HepG2 (cell line): ENCODE data around the gene AAR2. TPM values are rescaled to one million over a fixed set of nuclear protein-coding genes. Genes with fewer than 3 reads are reported as not detected.
A peak's percentile ranks its signal among the peaks of the same experiment; 100 is the strongest.

ENCODE experiments used
- ATAC-seq: fragments of 200-7000 bp; cut with Tn5 transposase; 3 replicates; pipeline ENCODE4 v1.9.1; 2020; ENCODE audit warnings: mild to moderate bottlenecking, moderate library complexity
- BruUV-seq: library from RNA; stranded (reverse); fragments of 400-500 nt; replicated peaks from 2 replicates; lab custom pipeline; 2021; lab: Mats Ljungman, UMichigan
- CTCF ChIA-PET: fragments of 300-600 bp; formaldehyde crosslinking; extraction: SDS; loops from one replicate; lab custom pipeline; 2021; ENCODE audit warnings: low total read pairs, inconsistent platforms, low intra/inter-chr PET ratio; lab: Yijun Ruan, JAX
- POLR2A ChIA-PET: fragments of 350-600 bp; sonication (Branson Sonifier 250); formaldehyde crosslinking; loops from one replicate; lab custom pipeline; 2020; ENCODE audit warnings: antibody characterized with exemption, inconsistent platforms; lab: Yijun Ruan, JAX
- DNase-seq: peaks from one replicate; pipeline ENCODE4 v3.0.0-alpha.2; 2015; ENCODE audit warnings: low spot score
- FAIRE-seq: peaks from 3 replicates; lab custom pipeline; 2011; peaks lifted over from hg19 to GRCh38; lab: Jason Lieb, UNC
- H2AFZ ChIP-seq: one replicate; pipeline ENCODE4 v1.6.1; 2011; ENCODE audit warnings: low read length, inconsistent platforms
- H3K27ac ChIP-seq: fragments of 300-600 bp; 3 replicates; pipeline ENCODE4 v1.8.0; 2011; ENCODE audit warnings: mixed run types, mild to moderate bottlenecking, mixed read lengths, low read length, inconsistent platforms; ENCODE audit not compliant: insufficient read depth; ENCODE audit errors: extremely low read length
- H3K27me3 ChIP-seq, 2 experiments: fragments of 200-600 bp in 1 of 2; 2 replicates in 1 of 2; 3 replicates in 1 of 2; pipeline versions ENCODE4 v1.6.0 to v1.8.0; 2011; ENCODE audit warnings: low read length in 2 of 2, mild to moderate bottlenecking in 2 of 2, moderate library complexity in 2 of 2, inconsistent platforms in 1 of 2; ENCODE audit not compliant: insufficient read depth in 2 of 2, control insufficient read depth in 1 of 2
- H3K36me3 ChIP-seq, 2 experiments: fragments of 200-600 bp in 1 of 2; replicated peaks in 1 of 2; 2 replicates in 1 of 2; 3 replicates in 1 of 2; pipeline versions ENCODE4 v1.5.1 to v1.8.0; 2011; ENCODE audit warnings: low read length in 2 of 2, inconsistent platforms in 1 of 2; ENCODE audit not compliant: insufficient read depth in 2 of 2, control insufficient read depth in 1 of 2
- H3K4me1 ChIP-seq: 2 replicates; pipeline ENCODE4 v1.5.1; 2012; ENCODE audit warnings: low read length, inconsistent platforms; ENCODE audit not compliant: insufficient read depth
- H3K4me2 ChIP-seq: 2 replicates; pipeline ENCODE4 v1.6.0; 2011; ENCODE audit warnings: low read depth, low read length, inconsistent platforms
- H3K4me3 ChIP-seq, 3 experiments: fragments of 200-600 bp in 1 of 3; sonication (generic), shearing (Covaris generic) in 1 of 3; replicated peaks in 1 of 3; 2 replicates each; pipeline ENCODE4 v1.5.1; 2011 to 2016; ENCODE audit warnings: low read length in 3 of 3, inconsistent platforms in 2 of 3, low read depth in 2 of 3, mild to moderate bottlenecking in 2 of 3, control low read depth in 1 of 3, mixed read lengths in 1 of 3; ENCODE audit not compliant: insufficient read depth in 1 of 3
- H3K79me2 ChIP-seq: one replicate; pipeline ENCODE4 v1.6.1; 2011; ENCODE audit warnings: low read length, inconsistent platforms; ENCODE audit not compliant: insufficient read depth
- H3K9ac ChIP-seq: 2 replicates; pipeline ENCODE4 v1.6.0; 2011; ENCODE audit warnings: mild to moderate bottlenecking, low read depth, low read length, inconsistent platforms; ENCODE audit not compliant: insufficient read depth
- H3K9me3 ChIP-seq: 2 replicates; pipeline ENCODE4 v1.5.1; 2012; ENCODE audit warnings: mild to moderate bottlenecking, low read length
- H4K20me1 ChIP-seq: 2 replicates; pipeline ENCODE4 v1.6.0; 2011; ENCODE audit warnings: inconsistent platforms, mild to moderate bottlenecking, low read length, moderate library complexity; ENCODE audit not compliant: insufficient read depth
- AGO2 ChIP-seq: fragments of 200-400 bp; formaldehyde crosslinking; optimal IDR thresholded peaks from 2 replicates; pipeline ENCODE3; 2017; ENCODE audit warnings: mild to moderate bottlenecking, low read depth, low read length, moderate library complexity
- CEBPG ChIP-seq: IDR thresholded peaks from 2 replicates; pipeline ENCODE4 v1.6.1; 2016
- FOSL1 ChIP-seq: sonication (generic); formaldehyde crosslinking; IDR thresholded peaks from 2 replicates; pipeline ENCODE4 v1.9.0; 2021; ENCODE audit warnings: missing genetic modification reagents, borderline replicate concordance
- FOXA1 ChIP-seq, 2 experiments: fragments of 450-650 bp in 1 of 2; sonication (generic) in 1 of 2; formaldehyde crosslinking in 1 of 2; IDR thresholded peaks; 2 replicates each; pipeline versions ENCODE4 v1.4.0 to v1.6.1; 2016 to 2020; ENCODE audit warnings: missing genetic modification reagents in 1 of 2
- TMF1 ChIP-seq: sonication (generic); formaldehyde crosslinking; IDR thresholded peaks from 2 replicates; pipeline ENCODE4 v1.8.1; 2022; ENCODE audit warnings: low read depth, missing genetic modification reagents
- ZNF282 ChIP-seq: fragments of 450-650 bp; IDR thresholded peaks from 2 replicates; pipeline ENCODE4 v1.6.1; 2018; ENCODE audit not compliant: partially characterized antibody
- WGBS: methylation state at CpG from one replicate; pipeline ENCODE4 v1.1.6; 2017; ENCODE audit warnings: low lambda C conversion rate; 5-methylcytosine and 5-hydroxymethylcytosine counted together
- in situ Hi-C: cut with HindIII; loops from 2 replicates; pipeline ENCODE4 v1.10.0; 2017; ENCODE audit warnings: low pct_unique_long_range_greater_than_20kb; ENCODE audit not compliant: extremely low pct_ligation_motif_present
- intact Hi-C: fragments of 100-400 bp; cut with micrococcal nuclease; formaldehyde crosslinking; loops from one replicate; pipeline ENCODE4 v1.10.0; 2022; ENCODE audit not compliant: unreplicated experiment
- polyA plus RNA-seq, 8 experiments: library from polyadenylated mRNA; depleted of rRNA in 3 of 8; stranded (reverse) in 7 of 8; unstranded in 1 of 8; fragments of >200 nt; fragmentation: Illumina TruSeq in 4 of 8; extraction: Trizol in 4 of 8; gene quantifications; 2 replicates each; pipeline versions ENCODE4 v1.2.1 to v1.2.3, GENCODE V29; 2011 to 2016; ENCODE audit warnings: low read depth in 4 of 8, missing spikeins in 1 of 8, mixed read lengths in 1 of 8; ENCODE audit not compliant: insufficient read depth in 1 of 8
- total RNA-seq, 5 experiments: library from RNA; depleted of rRNA; stranded (reverse); fragments of >200 nt; fragmentation: Illumina TruSeq; extraction: Trizol; gene quantifications; 2 replicates each; pipeline ENCODE4 v1.2.3, GENCODE V29; 2016; ENCODE audit warnings: low read depth in 1 of 5
- TF ChIP-seq, protein P1 (sequence below): IDR thresholded peaks from 2 replicates; pipeline ENCODE4 v1.4.0; 2020; ENCODE audit warnings: mild to moderate bottlenecking, missing genetic modification reagents

Gene AAR2
- total and polyA plus RNA-seq, 2 of the 13 experiments (the other 11 are each of a cell fraction or from before 2014, with no cell fraction given), result 45.2 to 46.2 TPM

DNA sequence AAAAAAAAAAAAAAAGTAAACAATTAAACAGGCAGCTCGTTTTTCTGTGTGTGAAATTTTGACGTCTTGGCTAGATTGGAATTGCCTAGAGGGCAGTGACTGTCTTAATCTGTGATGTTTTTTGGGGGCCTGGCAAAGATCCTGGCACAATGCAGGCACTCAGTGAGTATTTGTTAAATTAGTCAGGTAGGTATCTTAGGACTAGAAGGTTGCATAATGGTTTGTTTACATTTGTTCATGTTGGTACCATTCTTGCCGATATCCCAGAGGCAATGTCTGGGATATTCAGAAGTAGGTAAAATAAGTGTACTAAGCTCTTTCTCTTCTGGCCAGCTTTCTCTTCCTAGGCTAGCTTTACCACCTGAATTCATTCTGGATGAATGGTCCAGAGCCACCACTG lies 2.5 kb downstream of the AAR2 start (continued):
- TF ChIP-seq FOXA1 (IDR thresholded peaks at IDR 0.05) (no peak), FOXA1 (CRISPR knock-in tag; IDR thresholded peaks at IDR 0.05) (peak; percentile 57; the same call in 1 of the 2 replicates), ZNF282 (no peak), AGO2 (no peak), CEBPG (CRISPR knock-in tag) (peak; percentile 78)
- TF ChIP-seq, protein P1, sequence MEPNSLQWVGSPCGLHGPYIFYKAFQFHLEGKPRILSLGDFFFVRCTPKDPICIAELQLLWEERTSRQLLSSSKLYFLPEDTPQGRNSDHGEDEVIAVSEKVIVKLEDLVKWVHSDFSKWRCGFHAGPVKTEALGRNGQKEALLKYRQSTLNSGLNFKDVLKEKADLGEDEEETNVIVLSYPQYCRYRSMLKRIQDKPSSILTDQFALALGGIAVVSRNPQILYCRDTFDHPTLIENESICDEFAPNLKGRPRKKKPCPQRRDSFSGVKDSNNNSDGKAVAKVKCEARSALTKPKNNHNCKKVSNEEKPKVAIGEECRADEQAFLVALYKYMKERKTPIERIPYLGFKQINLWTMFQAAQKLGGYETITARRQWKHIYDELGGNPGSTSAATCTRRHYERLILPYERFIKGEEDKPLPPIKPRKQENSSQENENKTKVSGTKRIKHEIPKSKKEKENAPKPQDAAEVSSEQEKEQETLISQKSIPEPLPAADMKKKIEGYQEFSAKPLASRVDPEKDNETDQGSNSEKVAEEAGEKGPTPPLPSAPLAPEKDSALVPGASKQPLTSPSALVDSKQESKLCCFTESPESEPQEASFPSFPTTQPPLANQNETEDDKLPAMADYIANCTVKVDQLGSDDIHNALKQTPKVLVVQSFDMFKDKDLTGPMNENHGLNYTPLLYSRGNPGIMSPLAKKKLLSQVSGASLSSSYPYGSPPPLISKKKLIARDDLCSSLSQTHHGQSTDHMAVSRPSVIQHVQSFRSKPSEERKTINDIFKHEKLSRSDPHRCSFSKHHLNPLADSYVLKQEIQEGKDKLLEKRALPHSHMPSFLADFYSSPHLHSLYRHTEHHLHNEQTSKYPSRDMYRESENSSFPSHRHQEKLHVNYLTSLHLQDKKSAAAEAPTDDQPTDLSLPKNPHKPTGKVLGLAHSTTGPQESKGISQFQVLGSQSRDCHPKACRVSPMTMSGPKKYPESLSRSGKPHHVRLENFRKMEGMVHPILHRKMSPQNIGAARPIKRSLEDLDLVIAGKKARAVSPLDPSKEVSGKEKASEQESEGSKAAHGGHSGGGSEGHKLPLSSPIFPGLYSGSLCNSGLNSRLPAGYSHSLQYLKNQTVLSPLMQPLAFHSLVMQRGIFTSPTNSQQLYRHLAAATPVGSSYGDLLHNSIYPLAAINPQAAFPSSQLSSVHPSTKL (CRISPR knock-in tag), result 0 out of 2 replicates have a peak, but pooled peaks have one; percentile 9

DNA sequence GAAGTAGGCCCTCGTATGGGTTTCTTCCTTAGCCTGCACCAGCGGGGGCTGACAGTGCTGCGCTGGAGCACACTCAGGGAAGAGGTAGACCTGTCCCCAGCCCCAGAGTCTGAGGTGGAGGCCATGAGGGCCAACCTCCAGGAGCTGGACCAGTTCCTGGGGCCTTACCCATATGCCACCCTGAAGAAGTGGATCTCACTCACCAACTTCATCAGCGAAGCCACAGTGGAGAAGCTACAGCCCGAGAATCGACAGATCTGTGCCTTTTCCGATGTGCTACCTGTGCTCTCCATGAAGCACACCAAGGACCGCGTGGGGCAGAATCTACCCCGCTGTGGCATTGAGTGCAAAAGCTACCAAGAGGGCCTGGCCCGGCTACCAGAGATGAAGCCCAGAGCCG lies 3.8 kb downstream of the AAR2 start:
- intact Hi-C loops, result no loop called here

More for the DNA sequence above, 3.8 kb downstream of the AAR2 start:
- Histone ChIP-seq H3K4me1 (peaks cover 28% of the 10 kb centered on the region), H3K27me3 (no peaks in the 10 kb centered on the region; a peak in 1 of 5 replicates), H3K4me3 (no peak overlapping the region)
- TF ChIP-seq FOSL1 (CRISPR knock-in tag) (peak; percentile 22; the same call in 1 of the 2 replicates), TMF1 (no peak)
- TF ChIP-seq, all 625 proteins: peak for 1
- ATAC-seq, result no peak
- no TSS peak for BruUV-seq
- H3K27ac ChIP-seq, result no peak overlapping the region
- POLR2A ChIA-PET, result no interaction called here
- 97% methylated on average over 8 of the region's 12 CpGs for WGBS
- H4K20me1 ChIP-seq, result no peaks in the 10 kb centered on the region
- H3K9me3 ChIP-seq, result no peaks in the 10 kb centered on the region
- no peak for DNase-seq
- H3K36me3 ChIP-seq, result peaks cover 32 to 53% of the 10 kb centered on the region in 2 experiments
- H3K4me2 ChIP-seq, result no peak overlapping the region
- H3K79me2 ChIP-seq, result peaks cover 40% of the 10 kb centered on the region
- H2AFZ ChIP-seq, result no peak overlapping the region
- CTCF ChIA-PET, result no interaction called here
- H3K9ac ChIP-seq, result no peak overlapping the region
- no peak for FAIRE-seq
- in situ Hi-C loops, result no loop called here
